HCT116 (cell line): Measurements from ENCODE around the gene ACADSB. TPM values are rescaled to one million over a fixed set of nuclear protein-coding genes. Genes with fewer than 3 reads are reported as not detected.

ENCODE experiments used
- ATAC-seq: fragments of 200-7000 bp; cut with Tn5 transposase; 2 replicates; pipeline ENCODE4 v1.9.1; 2020; ENCODE audit warnings: mild to moderate bottlenecking, moderate library complexity
- BruUV-seq: library from RNA; stranded (reverse); fragments of 400-500 nt; replicated peaks from 2 replicates; lab custom pipeline; 2021; lab: Mats Ljungman, UMichigan
- CTCF ChIA-PET: fragments of 300-600 bp; sonication (Branson Sonifier 250); formaldehyde crosslinking; loops from one replicate; lab custom pipeline; 2021; ENCODE audit warnings: antibody characterized with exemption; lab: Charles Lee
- POLR2A ChIA-PET: fragments of 300-600, 350-600 bp; sonication (Branson Sonifier 250); formaldehyde crosslinking; loops from one replicate; lab custom pipeline; 2021; ENCODE audit warnings: antibody characterized with exemption; lab: Charles Lee
- RAD21 ChIA-PET, 2 experiments: fragments of 300-600 bp; sonication (Branson Sonifier 250); formaldehyde crosslinking; loops; one replicate each; lab custom pipeline; 2023; ENCODE audit warnings: low total read pairs in 2 of 2; ENCODE audit not compliant: uncharacterized antibody in 2 of 2, unreplicated experiment in 2 of 2, low non-redundant PET in 1 of 2; lab: Charles Lee
- DNase-seq: peaks from one replicate; pipeline ENCODE4 v3.0.0-alpha.2; 2010; ENCODE audit warnings: low read depth, low spot score
- H2AFZ ChIP-seq: fragments of 200-600 bp; shearing (Covaris generic), sonication (generic); 2 replicates; pipeline ENCODE4 v1.6.1; 2017; ENCODE audit warnings: low read depth, mixed run types, mixed read lengths, antibody characterized with exemption, low read length; ENCODE audit not compliant: poor library complexity, severe bottlenecking
- H3K27ac ChIP-seq: 2 replicates; pipeline ENCODE4 v1.5.1; 2012; ENCODE audit warnings: low read depth, low read length
- H3K27me3 ChIP-seq: fragments of 200-600 bp; sonication (generic); 2 replicates; pipeline ENCODE4 v1.6.1; 2016; ENCODE audit warnings: mixed run types, low read length, mixed read lengths; ENCODE audit not compliant: insufficient read depth
- H3K36me3 ChIP-seq, 2 experiments: fragments of 200-500 bp in 1 of 2; fragments of 200-600 bp in 1 of 2; sonication (Bioruptor generic) in 1 of 2; sonication (generic) in 1 of 2; 2 replicates each; pipeline versions ENCODE4 v1.5.1 to v1.6.1; 2014 to 2016; ENCODE audit warnings: low read length in 2 of 2, inconsistent platforms in 1 of 2, mixed read lengths in 1 of 2, mixed run types in 1 of 2; ENCODE audit not compliant: insufficient read depth in 2 of 2, control insufficient read depth in 1 of 2
- H3K4me1 ChIP-seq, 2 experiments: fragments of 200-600 bp in 1 of 2; sonication (generic) in 1 of 2; 2 replicates each; pipeline versions ENCODE4 v1.5.1 to v1.6.1; 2012 to 2017; ENCODE audit warnings: low read length in 2 of 2, inconsistent platforms in 1 of 2, mild to moderate bottlenecking in 1 of 2, mixed read lengths in 1 of 2, mixed run types in 1 of 2, moderate library complexity in 1 of 2; ENCODE audit not compliant: insufficient read depth in 2 of 2, control insufficient read depth in 1 of 2
- H3K4me2 ChIP-seq: fragments of 200-600 bp; sonication (generic); 2 replicates; pipeline ENCODE4 v1.6.1; 2017; ENCODE audit warnings: mixed run types, low read length, mixed read lengths
- H3K4me3 ChIP-seq, 2 experiments: fragments of 200-600 bp in 1 of 2; sonication (generic) in 1 of 2; replicated peaks in 1 of 2; 2 replicates each; pipeline ENCODE4 v1.5.1; 2011 to 2016; ENCODE audit warnings: low read length in 2 of 2, control low read depth in 1 of 2, low read depth in 1 of 2, mild to moderate bottlenecking in 1 of 2, mixed read lengths in 1 of 2, mixed run types in 1 of 2
- H3K79me2 ChIP-seq: fragments of 200-600 bp; sonication (generic); 2 replicates; pipeline ENCODE4 v1.6.1; 2017; ENCODE audit warnings: mild to moderate bottlenecking, mixed run types, low read length, moderate library complexity, mixed read lengths; ENCODE audit not compliant: insufficient read depth
- H3K9ac ChIP-seq: fragments of 200-600 bp; sonication (generic); 2 replicates; pipeline ENCODE4 v1.6.1; 2016; ENCODE audit warnings: low read length, mixed read lengths
- H3K9me2 ChIP-seq: fragments of 200-600 bp; sonication (generic), shearing (Covaris generic); 2 replicates; pipeline ENCODE4 v1.6.1; 2017; ENCODE audit warnings: mixed run types, mild to moderate bottlenecking, moderate library complexity; ENCODE audit not compliant: insufficient read depth
- H3K9me3 ChIP-seq, 2 experiments: fragments of 200-500 bp in 1 of 2; fragments of 200-600 bp in 1 of 2; sonication (Bioruptor generic) in 1 of 2; sonication (generic) in 1 of 2; 2 replicates each; pipeline ENCODE4 v1.6.1; 2014 to 2017; ENCODE audit warnings: low read length in 2 of 2, mixed read lengths in 2 of 2, inconsistent platforms in 1 of 2, low read depth in 1 of 2, mild to moderate bottlenecking in 1 of 2, mixed run types in 1 of 2, moderate library complexity in 1 of 2; ENCODE audit not compliant: control insufficient read depth in 1 of 2, insufficient read depth in 1 of 2
- H4K20me1 ChIP-seq: fragments of 200-600 bp; sonication (generic), shearing (Covaris generic); 2 replicates; pipeline ENCODE4 v1.6.1; 2017; ENCODE audit warnings: mixed run types, mild to moderate bottlenecking, moderate library complexity; ENCODE audit not compliant: insufficient read depth
- CBX3 ChIP-seq: IDR thresholded peaks from 2 replicates; pipeline ENCODE4 v1.6.1; 2012; ENCODE audit warnings: low read depth
- EGR1 ChIP-seq: IDR thresholded peaks from 2 replicates; pipeline ENCODE4 v1.6.1; 2012; ENCODE audit warnings: low read depth
- ELF1 ChIP-seq: IDR thresholded peaks from 2 replicates; pipeline ENCODE4 v1.6.1; 2012; ENCODE audit warnings: low read depth, borderline replicate concordance
- EZH2 ChIP-seq: fragments of 200-600 bp; sonication (generic); IDR thresholded peaks from 2 replicates; pipeline ENCODE4 v1.6.1; 2017; ENCODE audit warnings: antibody characterized with exemption, mixed run types
- JUND ChIP-seq: IDR thresholded peaks from 2 replicates; pipeline ENCODE4 v1.6.1; 2012
- MAX ChIP-seq: IDR thresholded peaks from 2 replicates; pipeline ENCODE4 v1.6.1; 2012
- POLR2A ChIP-seq: IDR thresholded peaks from 2 replicates; pipeline ENCODE4 v1.7.0; 2011; ENCODE audit warnings: borderline replicate concordance; ENCODE audit not compliant: insufficient read depth, insufficient read length; ENCODE audit errors: extremely low read depth
- POLR2AphosphoS5 ChIP-seq: IDR thresholded peaks from 2 replicates; pipeline ENCODE4 v1.6.1; 2011; ENCODE audit warnings: mild to moderate bottlenecking, low read depth, low read length, moderate library complexity
- RAD21 ChIP-seq: IDR thresholded peaks from 2 replicates; pipeline ENCODE4 v1.6.1; 2012; ENCODE audit warnings: low read depth, mild to moderate bottlenecking
- SIN3A ChIP-seq: IDR thresholded peaks from 2 replicates; pipeline ENCODE4 v1.6.1; 2012; ENCODE audit warnings: low read depth
- SP1 ChIP-seq: IDR thresholded peaks from 2 replicates; pipeline ENCODE4 v1.6.1; 2012; ENCODE audit warnings: low read depth
- SRF ChIP-seq: IDR thresholded peaks from 2 replicates; pipeline ENCODE4 v1.6.1; 2012; ENCODE audit warnings: low read depth
- TCF7L2 ChIP-seq: IDR thresholded peaks from 2 replicates; pipeline ENCODE4 v1.7.0; 2011; ENCODE audit warnings: borderline replicate concordance, inconsistent platforms; ENCODE audit not compliant: insufficient read depth, insufficient read length; ENCODE audit errors: extremely low read depth
- YY1 ChIP-seq: IDR thresholded peaks from 2 replicates; pipeline ENCODE4 v1.6.1; 2011; ENCODE audit warnings: low read length, low read depth, moderate library complexity, mild to moderate bottlenecking; ENCODE audit not compliant: insufficient replicate concordance; ENCODE audit errors: extremely low read depth
- ZFX ChIP-seq: fragments of 450-650 bp; IDR thresholded peaks from 2 replicates; pipeline ENCODE4 v1.6.1; 2017
- ZNF274 ChIP-seq: fragments of 200-500 bp; sonication (Bioruptor generic); IDR thresholded peaks from 2 replicates; pipeline ENCODE4 v1.6.1; 2014; ENCODE audit warnings: mild to moderate bottlenecking, low read depth, low read length, inconsistent platforms
- intact Hi-C: fragments of 100-400 bp; cut with micrococcal nuclease; formaldehyde crosslinking; loops from 2 replicates; pipeline ENCODE4 v1.10.0; 2022
- total RNA-seq: library from RNA; stranded (reverse); gene quantifications from one replicate; pipeline ENCODE4 v1.2.1, GENCODE V29; 2021; ENCODE audit not compliant: unreplicated experiment
- TF ChIP-seq, protein P1 (sequence below), 3 experiments: fragments of 200-600 bp in 1 of 3; sonication (generic) in 1 of 3; IDR thresholded peaks in 2 of 3; conservative IDR thresholded peaks in 1 of 3; 2 replicates each; pipeline ENCODE4 v1.5.1; 2012 to 2017; ENCODE audit warnings: low read depth in 2 of 3, low read length in 2 of 3, antibody characterized with exemption in 1 of 3, borderline replicate concordance in 1 of 3, control low read depth in 1 of 3, mild to moderate bottlenecking in 1 of 3, mixed read lengths in 1 of 3, mixed run types in 1 of 3, moderate library complexity in 1 of 3; ENCODE audit not compliant: insufficient read depth in 1 of 3

Gene ACADSB
- total RNA-seq, 1 experiment from 2014 or later = 33.3 TPM

- POLR2A ChIA-PET = no interaction called here
- DNase-seq = no peak
- H2AFZ ChIP-seq = no peak overlapping the region
- no peaks in the 10 kb centered on the region for H4K20me1 ChIP-seq
- RAD21 ChIA-PET = no interaction called here
- H3K9me2 ChIP-seq = no peaks in the 10 kb centered on the region
- no peak overlapping the region for H3K9ac ChIP-seq
- no peaks in the 10 kb centered on the region for H3K79me2 ChIP-seq
- intact Hi-C loops = loop anchor here (1.0 kb wide), 1 partner anchor 13 kb away; no protein-coding TSS in a partner anchor
- H3K27me3 ChIP-seq = peaks cover 3% of the 10 kb centered on the region; the same call in 1 of the 2 replicates
- H3K36me3 ChIP-seq = no peaks in the 10 kb centered on the region
- no peak overlapping the region for H3K4me2 ChIP-seq
- BruUV-seq = no TSS peak
- H3K9me3 ChIP-seq = no peaks in the 10 kb centered on the region
- TF ChIP-seq JUND (no peak), TCF7L2 (no peak), ZNF274 (no peak), EGR1 (no peak), SP1 (no peak), EZH2 (no peak)
- TF ChIP-seq, all 23 proteins: peak for 0
- no peak overlapping the region for H3K27ac ChIP-seq
- ATAC-seq = no peak
- no peaks in the 10 kb centered on the region; a peak in 1 of 4 replicates for H3K4me1 ChIP-seq
- no peak overlapping the region for H3K4me3 ChIP-seq
- CTCF ChIA-PET = no interaction called here
Observed at GRCh38 chr10:122974543-122975064, 34.2 kb upstream of the ACADSB start.

DNA sequence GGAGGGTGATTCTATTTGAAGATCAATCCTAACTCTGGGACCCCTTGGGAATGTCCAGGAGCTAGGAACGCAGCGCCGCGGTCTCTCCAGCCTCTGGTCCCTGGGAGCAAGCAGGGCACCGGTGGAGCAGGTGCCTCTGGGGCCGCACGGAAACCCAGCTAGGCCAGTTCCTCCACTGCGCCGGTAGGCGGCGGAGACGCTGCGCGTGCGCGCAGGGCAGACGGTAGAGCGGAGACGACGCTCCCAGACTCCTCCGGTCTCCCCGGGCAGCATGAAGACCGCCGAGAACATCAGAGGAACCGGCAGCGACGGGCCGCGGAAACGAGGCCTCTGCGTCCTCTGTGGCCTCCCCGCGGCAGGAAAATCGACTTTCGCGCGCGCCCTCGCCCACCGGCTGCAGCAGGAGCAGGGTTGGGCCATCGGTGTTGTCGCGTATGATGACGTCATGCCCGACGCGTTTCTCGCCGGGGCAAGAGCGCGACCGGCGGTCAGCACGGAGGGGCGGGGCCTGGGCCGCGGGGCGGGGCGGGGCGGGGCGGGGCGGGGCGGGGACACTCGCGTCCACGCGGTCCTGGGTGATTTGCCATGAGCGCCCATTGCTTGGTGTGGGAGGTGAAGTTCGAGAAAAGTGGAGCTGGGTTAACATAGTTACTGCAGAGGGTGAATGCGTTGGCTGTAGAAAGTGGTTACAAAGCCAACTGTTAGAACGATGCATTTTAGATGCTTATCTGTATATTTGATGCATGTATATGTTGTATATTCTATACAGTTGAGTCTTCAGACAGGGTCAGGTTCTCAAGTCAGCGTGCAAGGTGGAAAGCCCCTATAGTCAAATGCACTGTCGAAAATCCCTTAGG is 28.4 kb upstream of the ACADSB start, which contains the start of gene PSTK:
TSS of gene PSTK (plus strand) at position 193 of the 857 bp plus-strand sequence. CDS start at position 272, 79 bp downstream.
- POLR2A ChIA-PET = interaction anchor here (0.8 to 1.0 kb wide), 3 partner anchors 10 to 593 kb away, joined by 3 to 4 read pairs (median 4); no protein-coding TSS in a partner anchor
- no peaks in the 10 kb centered on the region for H4K20me1 ChIP-seq
- no peaks in the 10 kb centered on the region for H3K27me3 ChIP-seq
- H3K36me3 ChIP-seq = no peaks in the 10 kb centered on the region
- no peaks in the 10 kb centered on the region for H3K9me2 ChIP-seq
- H3K79me2 ChIP-seq = no peaks in the 10 kb centered on the region
- ATAC-seq (peak; percentile 97), DNase-seq (peak; percentile 94)
- RAD21 ChIA-PET = no interaction called here
- H3K27ac ChIP-seq = peak within 1 kb of the TSS; percentile 78
- peak within 1 kb of the TSS; percentile 84 for H3K4me2 ChIP-seq
- peaks cover 8 to 16% of the 10 kb centered on the region in 2 experiments; a peak in 3 of 4 replicates for H3K4me1 ChIP-seq
- no peaks in the 10 kb centered on the region for H3K9me3 ChIP-seq
- BruUV-seq = TSS peak; percentile 91
- H3K9ac ChIP-seq = peak within 1 kb of the TSS; percentile 68
- H2AFZ ChIP-seq = peak within 1 kb of the TSS; percentile 88
- CTCF ChIA-PET = interaction anchor here (1.1 to 2.0 kb wide), 6 partner anchors 10 to 593 kb away, joined by 3 to 12 read pairs (median 6); partner anchors contain the start of gene C10orf88
- H3K4me3 ChIP-seq = peak within 1 kb of the TSS; percentile 52 to 57
- intact Hi-C loops = loop anchor here (1.0 kb wide), 3 partner anchors 26 to 579 kb away; partner anchors contain the start of genes C10orf88 and IKZF5
- peak; percentile 95 for TF ChIP-seq CBX3
- TF ChIP-seq POLR2AphosphoS5 = peak; percentile 84
- TF ChIP-seq ZFX = peak; percentile 57; the same call in 1 of the 2 replicates
- TF ChIP-seq YY1 = peak; percentile 44
- TF ChIP-seq SIN3A = peak; percentile 69
- peak; percentile 74 for TF ChIP-seq TCF7L2
- TF ChIP-seq SRF = peak; percentile 93
- peak; percentile 35; the same call in 1 of the 2 replicates for TF ChIP-seq RAD21
- TF ChIP-seq, protein P1, sequence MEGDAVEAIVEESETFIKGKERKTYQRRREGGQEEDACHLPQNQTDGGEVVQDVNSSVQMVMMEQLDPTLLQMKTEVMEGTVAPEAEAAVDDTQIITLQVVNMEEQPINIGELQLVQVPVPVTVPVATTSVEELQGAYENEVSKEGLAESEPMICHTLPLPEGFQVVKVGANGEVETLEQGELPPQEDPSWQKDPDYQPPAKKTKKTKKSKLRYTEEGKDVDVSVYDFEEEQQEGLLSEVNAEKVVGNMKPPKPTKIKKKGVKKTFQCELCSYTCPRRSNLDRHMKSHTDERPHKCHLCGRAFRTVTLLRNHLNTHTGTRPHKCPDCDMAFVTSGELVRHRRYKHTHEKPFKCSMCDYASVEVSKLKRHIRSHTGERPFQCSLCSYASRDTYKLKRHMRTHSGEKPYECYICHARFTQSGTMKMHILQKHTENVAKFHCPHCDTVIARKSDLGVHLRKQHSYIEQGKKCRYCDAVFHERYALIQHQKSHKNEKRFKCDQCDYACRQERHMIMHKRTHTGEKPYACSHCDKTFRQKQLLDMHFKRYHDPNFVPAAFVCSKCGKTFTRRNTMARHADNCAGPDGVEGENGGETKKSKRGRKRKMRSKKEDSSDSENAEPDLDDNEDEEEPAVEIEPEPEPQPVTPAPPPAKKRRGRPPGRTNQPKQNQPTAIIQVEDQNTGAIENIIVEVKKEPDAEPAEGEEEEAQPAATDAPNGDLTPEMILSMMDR (IDR thresholded peaks at IDR 0.05 in 2 of 3, conservative IDR thresholded peaks at IDR 0.05 in 1 of 3; ENCODE audit: borderline replicate concordance in 1 of 3, insufficient read depth in 1 of 3, low read depth in 2 of 3, low read length in 2 of 3) = peak in 2 of 3 experiments; percentile 86 to 97; a peak in 4 of 6 replicates
- peak; percentile 93 for TF ChIP-seq MAX
- no peak for TF ChIP-seq JUND
- TF ChIP-seq POLR2A = peak; percentile 33
- TF ChIP-seq EGR1 = no peak
- TF ChIP-seq ELF1 = no peak
